HG02970 (cell line): ENCODE measurements around the gene TUBB1.
"Not testable (repeated sequence)": the region's sequence is repeated elsewhere in the genome, so short reads cannot be mapped to it uniquely, and the experiment has no call there.

ENCODE experiments used
- ATAC-seq: cut with Tn5 transposase; IDR thresholded peaks from one replicate; pipeline ENCODE4 v1.9.1; 2021; ENCODE audit warnings: mild to moderate bottlenecking, moderate library complexity, moderate number of reproducible peaks; ENCODE audit not compliant: unreplicated experiment, low FRiP score

TUBB1 gene

GRCh38 chr20:59037386-59037785 is 18.2 kb downstream of the TUBB1 start:
- ATAC-seq: no peak

- ATAC-seq: no peak
Observed at GRCh38 chr20:59039233-59039632, 20.0 kb downstream of the TUBB1 start.

- no peak for ATAC-seq
Observed at GRCh38 chr20:59040667-59041066, 21.4 kb downstream of the TUBB1 start.

- ATAC-seq: not testable (repeated sequence)
Observed at GRCh38 chr20:59041487-59041886, 22.3 kb downstream of the TUBB1 start.

GRCh38 chr20:59042151-59042795 is 23.0 kb downstream of the TUBB1 start, which contains the start of gene PRELID3B:
Gene PRELID3B (minus strand): TSS chr20:59042786. CDS start chr20:59042730, 56 bp downstream.
- peak; percentile 31 for ATAC-seq

GRCh38 chr20:59042796-59043631 is 23.8 kb downstream of the TUBB1 start:
- peak; percentile 90 for ATAC-seq

GRCh38 chr20:59043698-59044097 is 24.5 kb downstream of the TUBB1 start:
- ATAC-seq: no peak

GRCh38 chr20:59044295-59044694 is 25.1 kb downstream of the TUBB1 start:
- ATAC-seq: no peak

GRCh38 chr20:59044796-59045195 is 25.6 kb downstream of the TUBB1 start:
- no peak for ATAC-seq

GRCh38 chr20:59046862-59047261 is 27.6 kb downstream of the TUBB1 start:
- no peak for ATAC-seq

- no peak for ATAC-seq
Observed at GRCh38 chr20:59047938-59048680, 28.9 kb downstream of the TUBB1 start.

- ATAC-seq: no peak
Observed at GRCh38 chr20:59048681-59049030, 29.4 kb downstream of the TUBB1 start.

GRCh38 chr20:59050437-59050836 is 31.2 kb downstream of the TUBB1 start:
- no peak for ATAC-seq

- ATAC-seq: no peak
Observed at GRCh38 chr20:59051666-59052185, 32.5 kb downstream of the TUBB1 start.

- ATAC-seq: no peak
Observed at GRCh38 chr20:59055302-59055701, 36.1 kb downstream of the TUBB1 start.

- no peak for ATAC-seq
Observed at GRCh38 chr20:59062081-59062480, 42.9 kb downstream of the TUBB1 start.

- no peak for ATAC-seq
Observed at GRCh38 chr20:59063358-59064213, 44.4 kb downstream of the TUBB1 start.

- no peak for ATAC-seq
Observed at GRCh38 chr20:59064214-59064722, 45.0 kb downstream of the TUBB1 start.

- no peak for ATAC-seq
Observed at GRCh38 chr20:59068534-59068933, 49.3 kb downstream of the TUBB1 start.

GRCh38 chr20:59069026-59069425 is 49.8 kb downstream of the TUBB1 start:
- ATAC-seq: no peak
